CD4-positive, alpha-beta T cell treated with Interleukin-12 subunit alpha and Interleukin-12 subunit beta, for 1 hour (primary cell): ENCODE measurements around the gene HTT-AS.

Source experiments
- DNase-seq: peaks from one replicate; pipeline ENCODE4 v3.0.0-alpha.2; 2020

The HTT-AS gene

GRCh38 chr4:3047464-3048286, 26.7 kb downstream of the HTT-AS start:
- peak; percentile 86 for DNase-seq

DNA sequence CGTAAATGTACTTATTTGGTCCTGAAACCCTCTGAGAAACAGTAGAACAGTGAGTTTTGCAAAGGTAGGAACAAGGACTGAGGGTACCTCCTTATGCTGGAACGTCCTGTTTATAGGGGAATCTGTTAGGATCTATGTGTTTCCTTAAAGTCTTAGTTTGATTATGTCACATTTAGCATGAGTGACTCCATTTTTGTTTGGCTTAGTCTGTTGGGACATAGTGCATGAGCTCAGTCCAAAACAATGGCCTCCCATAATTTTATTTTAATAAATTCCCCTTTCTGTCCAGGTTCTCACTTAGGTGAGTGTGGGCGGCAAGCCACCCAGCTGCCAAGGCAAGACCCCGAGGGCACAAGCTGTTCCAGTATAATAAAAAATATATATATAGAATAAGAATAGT, 27.7 kb downstream of the HTT-AS start:
- DNase-seq: no peak

- DNase-seq: no peak
These were observed 28.2 kb downstream of the HTT-AS start for GRCh38 chr4:3046162-3046561.

- DNase-seq: peak; percentile 84
These were observed 29.2 kb downstream of the HTT-AS start for GRCh38 chr4:3044870-3045819.

GRCh38 chr4:3043282-3044020, 30.9 kb downstream of the HTT-AS start:
- no peak for DNase-seq

GRCh38 chr4:3042226-3042625, 32.1 kb downstream of the HTT-AS start:
- no peak for DNase-seq

GRCh38 chr4:3041192-3042142, 32.9 kb downstream of the HTT-AS start:
- peak; percentile 49 for DNase-seq

DNA sequence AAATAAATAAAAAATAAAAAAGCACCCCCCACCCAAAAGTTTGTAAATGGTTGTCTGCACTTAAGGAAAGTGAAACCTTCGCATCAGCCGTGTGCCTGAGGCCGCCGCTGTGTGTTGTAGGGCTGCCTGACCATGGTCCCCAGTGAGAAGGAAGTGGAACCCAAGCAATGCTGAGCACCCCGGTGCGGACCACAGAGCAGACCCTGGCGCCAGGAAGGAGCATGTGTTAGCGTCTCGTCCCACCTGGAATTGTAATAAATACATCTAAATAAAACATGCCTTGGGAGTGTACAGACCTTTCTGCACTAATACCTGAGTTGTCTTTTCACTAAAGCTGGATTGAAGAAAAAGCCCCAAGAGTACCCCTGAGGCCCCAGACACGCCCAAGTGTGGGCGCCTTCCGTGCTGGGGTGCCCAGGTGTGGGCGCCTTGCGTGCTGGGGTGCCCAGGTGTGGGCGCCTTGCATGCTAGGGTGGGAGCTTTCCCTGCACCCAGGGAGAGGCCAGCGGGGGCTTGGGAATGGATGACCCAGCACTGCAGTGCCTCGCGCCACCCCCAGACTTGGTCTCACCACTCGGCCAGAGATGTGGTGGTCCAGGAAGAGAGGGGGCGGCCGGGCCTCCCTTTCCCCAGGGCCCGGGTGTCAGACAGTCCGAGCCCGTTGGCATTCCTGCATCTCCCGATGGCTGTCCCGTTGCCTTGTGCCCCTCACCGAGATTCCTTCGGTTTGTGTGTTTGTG, 33.7 kb downstream of the HTT-AS start:
- no peak for DNase-seq

- no peak for DNase-seq
These were observed 34.5 kb downstream of the HTT-AS start for GRCh38 chr4:3039706-3040366.

DNA sequence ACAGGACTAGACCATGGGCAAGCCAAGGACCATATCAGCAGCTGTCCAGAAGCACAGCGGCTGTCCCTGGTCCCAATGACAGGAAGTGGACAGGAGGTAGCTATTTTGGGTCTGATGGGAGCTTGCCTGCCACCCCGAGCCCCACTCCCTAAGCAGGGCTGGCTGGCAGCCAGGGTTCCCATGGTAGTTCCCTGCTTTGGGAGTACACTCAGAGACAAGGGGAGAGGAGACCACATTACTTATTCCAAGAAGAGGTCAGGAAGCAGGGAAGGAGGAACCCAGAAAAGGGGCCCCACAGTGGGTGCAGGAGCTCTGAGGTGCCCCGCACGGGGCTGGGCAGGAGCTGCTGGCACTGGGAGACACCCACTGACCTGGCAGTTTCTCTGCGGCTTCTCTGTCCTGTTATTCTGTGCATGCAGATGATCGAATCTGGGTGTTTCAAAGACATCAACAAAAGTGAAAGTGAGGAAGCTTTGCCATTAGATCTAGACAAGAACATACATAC, 36.3 kb downstream of the HTT-AS start:
- DNase-seq: no peak

DNA sequence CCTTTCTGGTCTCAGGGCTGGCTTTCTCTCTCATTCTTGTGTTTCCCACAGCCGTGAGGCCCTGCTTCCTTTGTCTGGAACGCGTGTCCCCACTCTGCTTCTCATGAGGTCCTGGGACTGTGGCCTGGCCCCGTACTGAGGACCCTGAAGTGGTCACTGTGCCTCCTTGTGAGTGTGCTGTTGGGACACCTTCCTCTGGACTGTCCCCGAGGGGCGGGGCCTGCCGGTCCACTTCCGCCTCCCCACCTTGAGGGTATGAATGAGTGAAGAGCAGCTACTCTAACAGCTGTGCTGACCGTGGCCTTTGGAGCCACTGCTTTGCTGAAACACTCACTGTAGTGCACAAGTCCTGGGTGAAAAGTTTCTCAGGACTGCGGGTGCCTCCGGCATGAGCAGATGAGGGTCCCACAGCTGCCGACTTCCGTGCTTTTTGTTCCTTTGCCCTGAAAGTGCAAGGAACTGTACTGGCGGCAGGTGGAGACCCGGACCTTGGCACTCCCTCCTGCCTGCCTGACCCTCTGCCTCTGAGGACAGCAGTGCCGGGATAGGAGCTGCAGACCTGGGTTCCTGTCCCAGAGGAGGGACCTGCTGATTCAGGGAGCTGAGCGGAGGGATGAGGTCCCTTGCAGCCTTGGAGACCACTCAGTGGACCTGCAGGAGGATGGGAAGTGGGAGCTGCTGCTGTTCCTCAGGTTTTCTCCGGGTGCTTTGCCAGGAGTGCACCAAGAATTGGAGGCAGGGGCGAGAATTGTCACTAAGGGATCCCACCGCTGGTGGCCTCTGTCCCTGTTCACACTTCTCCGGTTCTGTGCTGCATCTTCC, 38.0 kb downstream of the HTT-AS start:
- DNase-seq: no peak

GRCh38 chr4:3035674-3036073, 38.7 kb downstream of the HTT-AS start:
- DNase-seq: no peak

DNA sequence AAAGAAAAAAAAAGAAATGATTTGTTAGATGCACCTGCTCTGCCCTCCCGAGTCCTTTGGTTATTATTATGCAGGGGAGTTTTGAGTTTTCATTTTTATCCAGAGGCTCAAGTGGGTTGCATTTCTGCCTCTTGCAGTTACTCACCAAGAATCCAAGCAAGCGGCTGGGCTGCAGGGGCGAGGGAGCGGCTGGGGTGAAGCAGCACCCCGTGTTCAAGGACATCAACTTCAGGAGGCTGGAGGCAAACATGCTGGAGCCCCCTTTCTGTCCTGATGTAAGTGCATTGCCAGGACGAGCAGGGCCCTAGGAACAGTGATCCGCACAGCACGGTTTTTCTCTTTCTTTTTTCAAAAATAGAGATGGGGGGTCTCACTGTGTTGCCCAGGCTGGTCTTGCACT, 39.1 kb downstream of the HTT-AS start:
- DNase-seq: no peak

GRCh38 chr4:3034231-3034630, 40.1 kb downstream of the HTT-AS start:
- no peak for DNase-seq

DNA sequence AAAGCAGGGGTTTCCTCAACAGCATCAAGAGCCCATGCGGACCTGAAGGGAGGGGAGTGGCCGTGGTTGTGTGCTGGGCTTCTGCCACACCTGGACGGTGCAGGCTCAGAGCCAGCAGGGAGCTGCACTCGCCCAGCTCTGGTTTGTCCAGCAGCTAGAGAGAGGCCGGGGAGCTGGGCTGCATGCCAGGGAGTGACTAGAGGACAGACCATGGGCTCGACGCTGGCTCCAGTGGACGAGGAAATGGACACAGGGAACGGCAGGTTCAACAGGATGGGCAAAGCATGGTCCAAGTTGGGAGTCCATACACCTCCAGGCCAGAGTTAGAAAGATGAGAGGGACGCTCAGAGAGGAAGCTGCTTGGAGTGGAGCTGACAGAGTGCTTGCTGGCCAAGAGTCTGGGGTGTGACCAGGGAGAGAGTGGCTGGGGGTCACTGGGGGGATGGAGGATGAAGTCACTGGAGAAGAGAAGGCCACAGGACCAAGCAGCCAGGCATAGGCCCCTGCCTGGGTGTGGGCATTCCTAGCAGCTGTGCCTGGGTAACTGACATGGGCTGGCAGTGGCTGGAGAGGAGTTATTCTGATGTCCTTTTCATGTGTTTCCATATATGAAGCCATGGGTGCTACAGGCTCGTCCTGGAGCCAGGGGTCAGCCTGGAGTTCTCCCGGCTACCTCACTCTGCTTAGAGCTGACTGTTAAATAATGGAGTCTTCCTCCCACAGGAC, 42.8 kb downstream of the HTT-AS start:
- no peak for DNase-seq

DNA sequence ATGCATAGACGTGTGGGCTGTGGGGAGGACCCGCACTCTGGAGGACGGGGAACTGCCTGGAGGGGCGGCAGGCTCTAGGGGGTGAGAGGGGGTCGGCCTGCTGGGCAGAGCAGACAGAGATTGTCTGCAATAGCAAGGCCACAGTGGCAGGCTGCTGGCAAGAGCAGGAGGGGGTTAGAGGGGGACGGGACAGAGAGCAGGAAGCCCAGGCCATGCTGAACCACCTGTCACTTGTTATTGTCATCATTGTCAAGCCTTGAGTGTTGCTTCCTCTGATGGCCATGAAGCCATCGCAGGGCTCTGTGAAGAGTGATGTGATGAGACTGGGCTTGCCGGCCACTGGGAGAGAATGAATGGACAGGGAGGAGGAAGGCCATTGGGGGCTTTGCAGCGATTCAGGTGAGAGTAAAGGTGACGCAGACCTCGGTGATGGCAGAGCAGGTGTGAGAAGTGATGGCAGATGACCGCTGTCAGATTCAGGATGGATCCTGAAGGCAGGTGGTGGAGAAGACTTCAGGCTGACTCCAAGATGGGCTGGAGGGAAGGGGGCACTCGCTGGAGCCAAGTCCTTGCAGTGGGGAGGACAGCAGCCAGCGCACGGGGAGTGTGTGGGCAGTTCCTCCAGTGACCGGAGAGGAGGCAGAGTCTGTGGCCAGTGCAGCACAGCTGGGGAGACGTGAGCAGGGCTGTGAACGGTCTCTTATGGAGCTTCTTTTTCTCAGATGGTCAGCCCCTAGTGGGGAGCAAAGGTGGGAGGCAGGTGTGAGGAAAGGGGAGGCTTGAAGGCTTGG, 43.6 kb downstream of the HTT-AS start:
- no peak for DNase-seq

DNA sequence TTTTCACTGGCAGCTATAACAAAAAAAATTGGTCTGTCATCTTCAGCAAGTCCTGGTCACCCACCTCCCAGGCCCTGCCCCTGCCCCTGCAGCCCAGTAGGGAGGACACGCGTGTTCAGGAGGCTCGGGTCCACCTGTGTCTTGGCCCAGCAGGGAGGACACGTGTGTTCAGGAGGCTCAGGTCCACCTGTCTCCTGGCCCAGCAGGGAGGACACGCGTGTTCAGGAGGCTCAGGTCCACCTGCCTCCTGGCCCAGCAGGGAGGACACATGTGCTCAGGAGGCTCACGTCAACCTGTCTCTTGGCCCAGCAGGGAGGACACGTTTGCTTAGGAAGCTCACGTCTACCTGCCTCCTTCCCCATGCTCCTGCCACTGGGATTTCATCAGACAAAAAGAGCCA, 44.9 kb downstream of the HTT-AS start:
- no peak for DNase-seq

DNA sequence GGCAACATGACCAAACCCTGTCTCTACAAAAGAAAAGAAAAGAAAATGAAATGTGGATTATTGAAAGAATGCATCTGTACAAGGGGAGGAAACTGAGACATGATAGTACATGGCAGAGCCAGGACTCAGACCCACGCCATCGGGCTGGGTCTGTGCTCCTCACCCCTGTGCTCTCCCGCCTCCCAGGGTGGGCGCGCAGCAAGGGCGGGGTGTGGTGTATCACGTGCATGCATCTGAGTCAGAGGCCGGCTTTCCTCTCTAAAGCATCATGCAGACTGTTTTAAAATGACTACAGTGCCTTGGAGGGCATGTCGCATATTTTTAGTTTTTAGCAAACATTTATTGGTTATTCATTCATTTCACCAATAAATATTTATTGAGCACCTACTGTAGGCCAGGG, 47.8 kb downstream of the HTT-AS start:
- no peak for DNase-seq
